GM12872 (cell line): Measurements from ENCODE around the gene ALOX15B.

Experiments
- TF ChIP-seq, protein P1 (sequence below): IDR thresholded peaks from 3 replicates; pipeline ENCODE4 v1.5.1; 2011; ENCODE audit warnings: low read depth, mild to moderate bottlenecking, low read length, moderate library complexity; ENCODE audit not compliant: insufficient read depth

Gene ALOX15B

DNA sequence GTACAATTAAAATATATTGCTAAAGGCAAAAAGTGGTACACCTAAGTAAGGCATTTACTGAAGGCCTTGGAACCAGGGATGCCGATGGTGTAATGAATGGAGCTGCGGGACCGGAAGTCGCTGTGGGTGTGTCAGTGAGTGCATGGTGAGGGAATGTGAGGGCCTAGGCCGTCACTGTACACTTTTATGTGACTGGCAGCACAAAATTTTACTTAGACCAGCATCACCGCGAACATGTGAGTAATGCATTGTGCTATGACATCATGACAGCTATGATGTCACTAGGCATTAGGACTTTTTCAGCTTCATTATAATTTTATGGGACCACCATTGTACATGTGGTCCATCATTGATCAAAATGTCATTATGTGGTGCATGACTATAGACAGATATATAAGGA lies 14.7 kb downstream of the ALOX15B start:
- TF ChIP-seq, protein P1, sequence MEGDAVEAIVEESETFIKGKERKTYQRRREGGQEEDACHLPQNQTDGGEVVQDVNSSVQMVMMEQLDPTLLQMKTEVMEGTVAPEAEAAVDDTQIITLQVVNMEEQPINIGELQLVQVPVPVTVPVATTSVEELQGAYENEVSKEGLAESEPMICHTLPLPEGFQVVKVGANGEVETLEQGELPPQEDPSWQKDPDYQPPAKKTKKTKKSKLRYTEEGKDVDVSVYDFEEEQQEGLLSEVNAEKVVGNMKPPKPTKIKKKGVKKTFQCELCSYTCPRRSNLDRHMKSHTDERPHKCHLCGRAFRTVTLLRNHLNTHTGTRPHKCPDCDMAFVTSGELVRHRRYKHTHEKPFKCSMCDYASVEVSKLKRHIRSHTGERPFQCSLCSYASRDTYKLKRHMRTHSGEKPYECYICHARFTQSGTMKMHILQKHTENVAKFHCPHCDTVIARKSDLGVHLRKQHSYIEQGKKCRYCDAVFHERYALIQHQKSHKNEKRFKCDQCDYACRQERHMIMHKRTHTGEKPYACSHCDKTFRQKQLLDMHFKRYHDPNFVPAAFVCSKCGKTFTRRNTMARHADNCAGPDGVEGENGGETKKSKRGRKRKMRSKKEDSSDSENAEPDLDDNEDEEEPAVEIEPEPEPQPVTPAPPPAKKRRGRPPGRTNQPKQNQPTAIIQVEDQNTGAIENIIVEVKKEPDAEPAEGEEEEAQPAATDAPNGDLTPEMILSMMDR: no peak

DNA sequence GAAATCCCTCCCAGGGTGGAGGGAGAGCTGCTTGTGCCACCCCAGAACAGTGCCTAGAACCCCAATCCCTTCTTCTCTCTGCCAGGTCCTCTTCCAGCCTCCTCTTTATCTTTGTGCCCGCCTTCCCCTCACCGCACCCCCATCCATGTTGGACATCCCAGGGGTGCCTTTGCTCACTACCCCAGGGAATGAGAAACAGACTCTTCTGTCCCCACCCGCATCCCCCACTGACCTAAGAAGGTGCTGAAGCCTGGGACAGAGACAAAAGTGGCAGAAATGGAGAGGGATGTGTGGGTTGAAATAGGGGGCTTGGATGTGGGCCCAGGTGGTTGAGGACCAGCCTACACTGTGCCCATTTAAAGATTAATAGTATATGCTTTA lies 17.0 kb downstream of the ALOX15B start:
- TF ChIP-seq, protein P1: no peak

DNA sequence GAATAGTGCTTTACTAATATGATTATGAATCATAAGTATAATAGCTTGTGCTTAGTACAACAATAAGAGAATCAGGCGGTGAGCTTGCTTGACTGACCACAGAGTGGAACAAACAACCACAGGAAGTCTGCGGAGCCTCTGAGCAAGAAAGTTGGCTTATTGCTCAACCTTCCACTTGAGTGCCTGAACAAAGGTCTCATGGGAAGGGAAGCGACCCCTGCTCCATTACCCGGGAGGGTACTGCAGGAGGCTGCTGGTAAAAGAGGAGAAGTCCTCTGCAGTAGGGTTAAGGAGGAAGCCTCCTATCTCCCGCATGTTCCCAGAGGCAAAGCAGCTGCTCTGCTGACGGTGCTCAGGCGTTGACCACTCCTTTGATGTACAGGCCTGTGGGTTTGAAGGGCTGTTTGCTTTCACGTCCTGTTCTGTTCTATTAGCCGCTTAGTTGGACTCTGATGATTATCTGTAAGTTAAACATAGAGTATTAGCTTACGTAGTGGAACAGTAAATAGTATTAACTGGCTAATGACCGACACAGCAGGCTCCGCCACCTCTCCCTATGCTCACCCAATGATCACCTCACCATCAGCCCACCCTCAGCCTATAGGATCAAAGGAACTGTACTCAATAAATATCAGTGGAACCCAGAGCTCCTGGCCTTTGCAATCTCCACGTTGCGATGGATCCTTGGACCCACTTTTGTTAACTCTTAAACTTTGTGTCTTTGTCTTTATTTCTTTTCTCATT lies 17.5 kb downstream of the ALOX15B start:
- TF ChIP-seq, protein P1: no peak

DNA sequence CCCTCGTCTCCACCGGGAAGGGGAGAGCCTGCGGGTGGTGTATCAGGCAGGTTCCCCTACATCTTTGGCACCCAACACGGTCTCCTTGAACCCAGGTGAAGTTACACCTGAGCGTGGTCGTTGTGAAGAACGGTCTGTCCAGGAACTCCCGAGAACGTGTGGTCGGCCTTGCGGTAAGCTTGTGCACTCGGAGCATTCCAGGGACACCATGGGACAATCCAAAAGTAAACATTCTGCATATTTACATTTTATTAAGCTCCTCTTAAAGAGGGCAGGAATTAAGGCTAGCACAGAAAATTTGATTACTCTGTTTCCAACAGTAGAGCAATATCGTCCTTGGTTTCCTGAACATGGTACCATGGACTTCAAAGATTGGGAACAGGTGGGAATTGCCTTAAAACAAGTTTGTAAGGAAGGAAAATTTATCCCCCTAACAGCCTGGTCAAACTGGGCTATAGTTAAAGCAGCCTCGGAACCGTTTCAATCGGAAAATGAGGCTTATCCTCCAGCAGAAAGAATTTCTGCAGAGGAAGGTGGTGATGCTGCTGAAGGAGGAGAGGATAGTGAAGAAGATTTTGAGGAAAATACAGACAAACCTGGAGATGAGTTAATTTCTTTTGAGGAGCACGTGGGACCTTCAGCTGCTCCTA lies 18.2 kb downstream of the ALOX15B start:
- TF ChIP-seq, protein P1: no peak

DNA sequence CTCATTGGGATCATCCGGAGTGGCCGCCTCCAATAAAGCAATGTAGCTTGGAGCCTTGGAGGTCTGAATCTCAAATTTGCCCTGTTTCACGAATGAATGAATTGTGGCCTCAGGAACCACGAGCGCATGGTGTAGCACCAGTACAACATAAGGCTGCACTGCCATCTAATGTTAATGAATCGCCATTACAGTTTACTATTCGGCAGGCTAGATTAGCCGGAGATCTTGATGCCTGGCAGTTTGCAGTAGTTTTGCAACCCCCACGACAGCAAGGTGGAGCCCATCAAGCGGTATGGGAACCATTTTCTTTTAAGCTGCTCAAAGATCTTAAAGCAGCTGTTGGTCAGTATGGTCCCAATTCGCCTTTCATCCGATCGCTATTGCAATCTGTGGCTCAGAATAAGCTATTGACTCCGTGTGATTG lies 18.8 kb downstream of the ALOX15B start:
- TF ChIP-seq, protein P1: peak; percentile 75

DNA sequence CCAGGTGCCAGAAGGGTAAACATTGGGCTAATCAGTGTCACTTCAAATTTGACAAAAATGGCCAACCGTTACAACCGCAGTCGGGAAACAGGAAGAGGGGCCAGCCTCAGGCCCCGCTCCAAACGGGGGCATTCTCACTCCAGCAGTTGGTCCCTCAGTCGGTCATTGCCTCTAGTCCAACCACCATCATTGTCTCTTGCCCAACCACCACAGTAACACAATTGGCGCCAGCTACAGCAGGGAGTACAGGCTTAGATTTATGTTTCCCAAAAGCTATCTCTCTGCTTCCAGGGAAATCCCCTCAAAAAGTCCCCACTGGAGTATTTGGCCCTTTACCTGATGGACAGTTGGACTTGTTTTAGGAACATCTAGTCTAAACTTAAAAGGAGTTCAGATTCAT lies 20.3 kb downstream of the ALOX15B start:
- TF ChIP-seq, protein P1: no peak

DNA sequence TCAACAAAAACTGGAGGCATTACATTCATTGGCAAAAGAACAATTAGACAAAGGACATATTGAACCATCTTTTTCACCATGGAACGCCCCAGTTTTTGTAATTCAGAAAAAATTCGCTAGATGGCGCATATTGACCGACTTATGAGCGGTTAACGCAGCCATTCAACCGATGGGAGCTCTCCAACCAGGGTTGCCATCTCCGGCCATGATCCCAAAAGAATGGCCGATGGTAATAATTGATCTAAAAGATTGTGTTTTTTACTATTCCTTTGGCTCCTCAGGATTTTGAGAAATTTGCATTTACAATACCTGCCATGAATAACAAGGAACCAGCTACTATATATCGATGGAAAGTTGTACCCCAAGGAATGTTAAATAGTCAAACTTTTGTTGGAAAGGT lies 21.4 kb downstream of the ALOX15B start:
- TF ChIP-seq, protein P1: peak; percentile 68
